HTR-8/SVneo (cell line): Measurements from ENCODE around the gene OTOR.

Experiments used
- DNase-seq: peaks from one replicate; pipeline ENCODE4 v3.0.0; 2011; ENCODE audit warnings: low spot score, mixed read lengths; ENCODE audit not compliant: insufficient read length
- FAIRE-seq: peaks from 2 replicates; lab custom pipeline; 2011; peaks lifted over from hg19 to GRCh38; lab: Jason Lieb, UNC

Gene OTOR

DNA sequence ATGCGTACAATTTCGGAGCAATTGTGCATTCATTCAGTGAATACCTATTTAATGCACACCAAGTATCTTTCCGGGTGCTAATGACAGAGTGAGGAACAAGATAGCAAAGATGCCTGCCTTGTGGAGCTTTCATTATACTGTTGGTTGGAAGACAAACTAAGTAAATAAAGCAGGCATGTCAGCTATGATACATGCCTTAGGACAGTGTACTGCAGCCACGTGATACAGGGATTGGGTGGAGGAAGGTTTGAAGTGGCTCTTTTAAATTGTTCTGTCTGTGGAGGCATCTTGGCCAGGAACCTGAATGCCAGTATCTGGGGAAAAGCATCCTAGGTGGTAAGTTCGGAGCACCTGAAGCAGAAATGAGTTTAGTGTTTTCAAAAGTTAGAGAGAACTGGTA, 3.0 kb upstream of the OTOR start:
- DNase-seq (no peak), FAIRE-seq (no peak)

DNA sequence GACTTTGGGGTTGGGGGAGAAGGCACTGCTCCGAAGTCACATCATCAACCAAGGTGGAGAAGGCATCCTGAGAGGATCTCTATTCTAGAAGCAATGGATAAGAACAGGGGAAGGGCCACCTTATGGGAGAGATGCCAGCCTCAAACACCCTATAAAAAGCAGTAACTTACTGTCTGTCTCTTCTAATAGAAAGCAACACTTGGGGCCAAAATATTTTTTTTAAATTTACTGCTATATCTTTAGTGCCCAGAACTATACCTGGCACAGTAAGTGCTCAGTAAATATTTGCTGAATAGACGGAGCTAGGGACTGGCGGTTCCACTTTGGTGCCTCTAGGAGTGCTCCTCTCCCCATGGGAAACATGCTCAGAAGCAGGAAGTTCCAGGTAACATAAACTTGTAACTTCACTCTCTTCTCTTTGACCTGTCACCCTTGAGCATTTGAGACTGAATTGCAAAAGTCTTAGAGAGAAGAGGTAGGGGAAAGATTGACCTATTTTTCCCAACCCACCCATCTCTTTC, 807 bp upstream of the OTOR start:
- no peak for DNase-seq
- no peak for FAIRE-seq

DNA sequence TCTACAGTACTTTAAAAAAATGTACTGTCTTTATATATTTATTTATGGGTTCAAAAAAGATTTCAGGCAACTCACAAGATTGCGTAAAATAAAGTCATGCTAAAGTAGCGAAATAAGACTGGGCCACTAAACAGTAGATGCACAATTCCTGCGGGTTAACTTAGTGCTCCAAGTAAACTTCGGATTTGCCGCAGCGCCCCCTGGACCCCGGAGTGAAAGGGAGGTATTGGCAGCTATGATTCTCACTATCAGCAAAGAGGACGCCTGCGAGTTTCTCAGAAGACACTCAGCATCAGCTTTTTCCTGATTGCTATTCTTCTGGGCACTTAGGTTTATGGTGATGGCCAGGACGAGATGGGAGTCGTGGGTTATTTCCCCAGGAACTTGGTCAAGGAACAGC, 1.4 kb downstream of the OTOR start:
- FAIRE-seq: no peak
- DNase-seq: no peak

DNA sequence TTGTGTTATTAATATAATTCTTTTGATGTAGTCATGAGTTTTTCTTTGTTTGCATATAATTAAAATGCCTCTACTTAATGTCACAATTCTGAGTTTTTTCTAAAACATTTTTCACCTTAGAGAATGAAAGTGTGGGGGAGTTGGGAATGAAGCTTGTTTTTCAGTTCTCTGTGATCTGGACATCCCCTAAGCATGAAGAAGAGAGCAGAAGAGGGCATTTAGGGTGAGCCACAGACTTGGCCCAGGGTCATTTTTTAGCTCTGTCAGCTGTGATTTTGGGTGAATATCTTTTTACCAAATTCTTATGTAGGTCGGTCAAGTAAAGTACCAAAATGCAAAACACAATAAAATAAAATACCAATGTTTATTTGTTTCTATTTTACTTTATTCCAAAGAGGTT, 3.9 kb downstream of the OTOR start:
- DNase-seq (no peak), FAIRE-seq (no peak)

DNA sequence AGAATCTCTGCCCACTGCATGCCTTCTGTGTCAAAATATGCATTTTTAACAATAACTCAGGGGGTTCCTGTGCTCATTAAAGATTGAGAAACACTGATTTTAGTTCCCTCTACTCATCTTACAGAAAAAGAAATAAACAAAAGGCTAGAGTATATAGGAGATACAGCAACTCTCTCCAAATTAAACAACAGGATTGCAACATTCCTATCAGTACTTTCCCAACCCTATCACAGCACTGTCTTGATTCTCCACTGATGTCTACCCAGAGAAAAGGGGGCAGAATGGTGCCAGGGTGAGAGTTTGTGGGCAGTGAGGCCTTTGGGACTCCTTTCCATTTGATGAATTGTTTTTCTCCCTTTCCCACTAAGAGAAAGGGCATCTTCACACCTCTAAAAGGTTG, 4.7 kb downstream of the OTOR start:
- DNase-seq (no peak), FAIRE-seq (no peak)

DNA sequence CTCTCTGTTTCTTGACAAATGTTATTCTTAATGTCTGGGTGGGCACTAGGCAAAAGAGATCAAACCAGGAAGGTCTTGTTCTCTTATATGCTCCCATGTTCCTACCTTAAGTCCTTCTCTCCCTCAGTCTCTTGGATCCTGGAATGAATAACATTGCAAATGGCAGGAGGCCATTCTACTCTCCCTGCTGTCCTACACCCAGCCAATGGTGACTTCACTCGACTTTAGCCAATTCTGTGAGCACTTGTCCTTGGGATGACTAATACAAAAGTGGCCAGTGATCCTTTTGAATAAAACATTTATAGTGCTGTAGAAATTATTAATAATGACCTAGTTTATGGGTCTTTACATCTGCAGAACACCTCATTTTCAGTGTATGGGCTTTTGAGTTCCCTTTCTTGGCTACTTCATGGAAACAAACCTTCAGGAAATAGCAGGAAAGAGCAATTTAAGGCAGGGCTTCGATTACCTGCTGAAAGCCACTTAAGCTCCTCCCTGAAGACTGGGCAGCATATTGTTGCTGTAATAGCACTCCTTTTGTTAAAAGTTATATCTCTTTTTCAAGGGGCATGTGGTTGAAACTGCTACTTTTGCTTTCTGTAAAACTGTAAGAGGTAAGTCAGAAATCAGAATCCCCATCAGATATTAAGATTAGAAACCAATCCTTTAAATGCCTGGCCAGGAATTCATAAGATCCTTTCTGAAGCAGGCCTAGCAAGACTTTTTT, 10.5 kb downstream of the OTOR start:
- DNase-seq (no peak), FAIRE-seq (no peak)

DNA sequence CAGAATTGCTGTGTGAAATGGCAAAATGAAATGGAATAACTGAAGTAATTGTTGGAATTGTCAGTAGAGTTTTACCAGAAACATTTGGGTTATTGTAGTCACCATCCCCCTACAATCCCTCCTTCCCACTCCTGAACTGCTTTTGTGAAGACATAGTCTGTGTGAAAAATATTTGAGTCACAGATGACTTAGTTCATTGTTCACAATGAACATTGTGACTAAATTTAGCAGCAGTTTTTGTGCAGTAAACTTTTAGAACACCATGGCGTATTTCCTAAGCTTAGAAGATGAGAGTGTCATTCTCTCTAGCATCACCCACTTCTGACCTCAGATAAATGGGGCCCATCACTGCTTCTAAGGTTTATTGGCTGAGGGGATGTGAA, 11.0 kb downstream of the OTOR start:
- no peak for DNase-seq
- FAIRE-seq: no peak

DNA sequence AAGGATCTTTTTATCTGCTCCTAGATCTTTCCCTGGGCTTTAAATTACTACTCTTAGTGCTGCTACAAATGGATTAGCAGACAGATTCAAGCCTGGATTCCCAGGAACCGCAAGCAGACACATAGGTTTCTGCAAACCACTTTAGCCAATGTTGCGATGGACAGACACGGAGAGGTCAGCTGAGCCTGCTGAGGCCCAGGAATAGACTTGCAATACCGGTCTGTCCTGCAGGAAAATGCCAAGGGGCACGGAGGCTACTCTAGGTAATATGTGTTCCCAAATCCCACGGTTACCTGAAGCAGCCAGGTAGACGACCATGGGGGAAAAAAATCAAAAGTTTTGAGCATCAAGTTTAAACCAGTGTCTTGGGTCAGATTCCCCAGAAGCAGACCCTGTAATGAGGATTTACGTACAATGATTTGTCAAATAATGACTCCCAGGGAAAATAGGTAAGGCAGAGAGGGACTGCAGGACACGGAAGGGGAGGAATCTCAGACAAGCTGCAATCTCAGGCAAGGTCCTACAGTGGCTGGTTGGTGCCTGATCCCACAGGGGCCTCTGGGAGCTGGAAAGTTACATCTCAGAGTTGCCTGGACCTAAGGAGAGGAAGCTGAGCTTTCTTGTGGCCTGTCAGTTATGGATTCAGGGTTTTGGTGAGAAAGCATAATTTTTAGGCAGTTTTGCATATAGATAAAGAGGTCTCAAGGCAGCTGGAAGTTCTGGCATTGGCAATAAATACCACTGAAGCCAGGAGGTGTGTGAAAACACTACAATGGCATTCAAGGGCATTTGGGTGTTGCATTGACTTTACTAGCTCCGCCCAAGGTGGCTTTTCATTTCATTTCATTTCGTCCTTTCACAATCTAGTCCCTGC, 12.5 kb downstream of the OTOR start:
- no peak for FAIRE-seq

DNA sequence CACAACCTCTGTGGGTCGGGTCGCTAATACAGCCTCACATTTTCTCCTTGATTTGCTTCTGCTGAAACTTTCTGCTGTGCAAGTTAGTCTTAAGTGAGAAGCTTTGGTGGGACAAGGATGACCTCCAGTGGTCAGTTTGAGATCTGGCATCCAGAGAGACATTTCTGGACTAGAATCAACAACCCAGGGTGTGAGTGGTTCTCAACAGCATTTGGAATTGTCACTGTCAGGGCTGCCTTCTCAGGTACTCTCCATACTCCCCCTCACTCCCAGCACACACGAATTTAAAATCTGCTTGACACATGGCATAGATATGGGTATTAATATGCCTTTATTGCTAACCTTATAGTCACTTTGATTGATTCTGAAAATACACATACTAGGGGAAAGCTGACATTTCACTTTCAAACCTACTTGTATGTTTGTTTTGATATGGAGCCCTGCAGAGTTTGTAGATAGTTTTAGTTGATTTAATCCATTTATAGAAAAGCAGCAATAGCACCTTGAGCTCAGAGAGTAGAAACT, 13.2 kb downstream of the OTOR start:
- DNase-seq (peak; percentile 59), FAIRE-seq (no peak)

More for the DNA sequence above, 12.5 kb downstream of the OTOR start:
- no peak for DNase-seq

DNA sequence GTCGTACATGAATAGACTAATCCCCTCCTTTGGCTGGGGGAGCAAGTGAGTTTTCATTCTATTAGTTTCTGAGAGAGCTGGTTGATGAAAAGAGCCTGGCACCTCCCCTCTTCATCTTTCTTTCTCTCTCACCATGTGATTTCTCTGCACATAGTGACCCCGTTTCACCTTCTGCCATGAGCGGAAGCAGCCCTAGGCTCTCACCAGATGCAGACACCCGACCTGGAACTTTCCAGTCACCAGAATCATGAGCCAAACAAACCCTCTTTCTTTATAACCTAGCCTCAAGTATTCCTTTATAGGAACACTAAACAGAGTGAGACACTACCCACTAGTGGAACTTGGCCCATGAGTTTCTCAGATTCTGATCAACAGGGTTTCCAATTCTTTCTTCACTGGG, 16.4 kb downstream of the OTOR start:
- no peak for DNase-seq
- FAIRE-seq: no peak

DNA sequence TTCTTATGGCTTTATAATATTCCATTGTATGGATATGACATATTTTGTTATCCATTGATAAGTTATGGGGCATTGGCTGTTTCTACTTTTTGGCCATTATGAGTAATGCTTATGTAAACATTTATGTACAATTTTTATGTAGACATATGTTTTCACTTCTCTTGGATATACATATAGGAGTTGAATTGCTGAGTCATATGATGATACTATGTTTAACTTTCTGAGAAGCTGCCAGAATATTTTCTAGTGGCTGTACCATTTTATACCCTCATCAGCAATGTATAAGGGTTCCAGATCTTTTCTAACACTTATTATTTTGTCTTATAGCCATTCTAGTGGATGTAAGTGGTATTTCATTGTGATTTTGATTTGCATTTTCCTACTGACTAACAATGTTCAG, 23.1 kb downstream of the OTOR start:
- no peak for FAIRE-seq
- no peak for DNase-seq

DNA sequence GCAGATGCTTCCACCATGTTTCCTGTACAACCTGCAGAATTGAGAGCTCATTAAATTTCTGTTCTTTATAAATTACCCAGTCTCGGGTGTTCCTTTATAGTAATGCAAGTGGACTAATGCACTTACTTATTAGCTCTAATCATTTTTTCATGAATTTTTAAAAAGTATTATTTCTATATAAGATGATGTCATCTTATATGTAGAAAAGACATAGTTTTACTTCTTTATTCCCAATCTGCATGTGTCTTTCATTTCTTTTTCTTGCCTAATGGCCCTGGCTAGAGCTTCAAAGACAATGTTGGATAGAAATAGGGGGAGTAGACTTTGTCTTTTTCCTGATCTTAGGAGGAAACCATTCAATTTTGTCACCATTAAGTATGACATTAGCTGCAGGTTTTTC, 27.8 kb downstream of the OTOR start:
- FAIRE-seq (no peak), DNase-seq (no peak)

DNA sequence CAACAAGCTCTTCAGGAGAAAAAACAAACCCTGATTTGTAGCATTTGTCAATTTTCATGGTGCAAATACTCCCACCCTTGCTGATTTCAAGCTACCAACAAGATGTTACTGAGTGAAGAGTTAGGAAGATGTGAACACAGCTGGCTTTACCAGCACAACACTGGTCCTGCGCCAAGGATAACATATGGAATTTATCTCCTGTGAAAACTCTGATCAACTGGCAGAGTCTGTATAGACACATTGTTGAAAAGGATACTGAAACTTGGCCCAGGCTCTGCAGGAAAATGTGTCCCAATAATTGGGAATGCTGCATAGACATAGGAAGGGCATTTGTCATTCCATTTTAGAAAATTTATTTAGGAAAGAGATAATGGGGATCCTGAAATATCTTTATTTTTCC, 29.0 kb downstream of the OTOR start:
- DNase-seq: no peak

DNA sequence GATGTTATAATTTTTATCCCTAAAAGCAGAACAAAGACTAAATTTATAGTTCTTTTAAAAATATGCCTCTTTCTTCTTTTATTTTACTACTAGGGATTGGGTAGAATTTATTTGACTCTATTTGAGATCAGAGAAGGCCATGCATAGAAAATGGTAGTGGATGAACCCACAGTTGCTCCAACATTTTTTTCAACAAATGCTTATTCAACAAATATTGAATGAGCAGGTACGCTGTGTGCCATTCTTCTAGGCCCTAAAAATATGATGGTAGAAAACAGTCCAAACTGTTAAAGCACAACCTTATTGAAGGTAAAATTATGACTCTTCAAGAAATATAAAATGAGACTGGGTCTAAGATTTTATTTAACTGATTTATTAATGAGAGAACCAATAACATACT, 30.0 kb downstream of the OTOR start:
- DNase-seq (no peak), FAIRE-seq (no peak)

More for the DNA sequence above, 29.0 kb downstream of the OTOR start:
- FAIRE-seq: no peak

DNA sequence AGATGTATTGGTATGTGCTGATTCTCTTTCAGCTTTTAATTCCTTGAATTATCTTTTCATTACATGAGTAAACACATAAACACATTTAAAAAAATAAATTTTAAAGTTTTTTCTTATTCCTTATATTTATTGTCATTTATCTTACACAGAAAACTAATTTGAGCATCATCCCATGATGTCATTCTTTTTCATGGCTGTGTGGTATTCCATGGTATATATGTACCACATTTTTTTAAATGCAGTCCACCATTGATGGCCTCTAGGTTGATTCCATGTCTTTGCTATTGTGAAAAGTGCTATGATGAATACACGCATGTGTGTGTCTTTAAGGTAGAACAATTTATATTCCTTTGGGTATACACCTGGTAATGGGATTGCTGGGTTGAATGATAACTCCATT, 33.3 kb downstream of the OTOR start:
- no peak for FAIRE-seq
- DNase-seq: no peak

DNA sequence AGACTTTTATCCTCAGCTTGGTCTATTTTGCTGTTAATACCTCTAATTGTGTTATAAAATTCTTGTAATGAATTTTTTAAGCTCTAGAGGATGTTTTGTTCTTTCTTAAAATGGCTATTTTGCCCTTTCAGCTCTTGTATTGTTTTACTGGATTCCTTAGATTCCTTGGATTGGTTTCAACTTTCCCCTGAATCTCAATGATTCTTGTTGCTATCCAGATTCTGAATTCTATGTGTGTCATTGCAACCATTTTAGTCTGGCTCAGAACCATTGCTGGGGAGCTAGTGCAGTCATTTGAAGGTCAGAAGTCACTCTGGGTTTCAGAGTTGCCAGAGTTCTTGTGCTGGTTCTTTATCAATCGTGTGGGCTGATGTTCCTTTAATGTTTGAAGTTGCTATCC, 37.1 kb downstream of the OTOR start:
- FAIRE-seq (no peak), DNase-seq (no peak)
